ENCODE results near the gene SUZ12. TPM values are rescaled to one million over a fixed set of nuclear protein-coding genes. Genes with fewer than 3 reads are reported as not detected.

Gene SUZ12
- total and polyA plus RNA-seq, 9 of the 15 experiments (the other 6 are each of a cell fraction or from before 2014, with no cell fraction given): 19.5 to 64.3 (median 47.2) TPM

GRCh38 chr17:31915456-31916100 lies 21.2 kb upstream of the SUZ12 start (continued):
- TF ChIP-seq VEZF1 (CRISPR knock-in tag; IDR thresholded peaks at IDR 0.05) (no peak), HDAC6 (IDR thresholded peaks at IDR 0.05; ENCODE audit: low read depth, low read length) (no peak), HNRNPH1 (optimal IDR thresholded peaks at IDR 0.05; ENCODE audit: low read depth, low read length) (no peak), NFATC3 (IDR thresholded peaks at IDR 0.05) (no peak)

GRCh38 chr17:31916491-31917064 lies 20.2 kb upstream of the SUZ12 start:
- ATAC-seq (no peak), FAIRE-seq (no peak), DNase-seq (ENCODE audit: extremely low read depth in 1 of 4, low spot score in 3 of 4) (no peak)
- Histone ChIP-seq H3K9ac (ENCODE audit: insufficient read depth in 1 of 2, low read depth in 2 of 2, low read length in 2 of 2) (no peak overlapping the region), H3K4me1 (replicated peaks in 1 of 2; ENCODE audit: control insufficient read depth in 2 of 2, insufficient read depth in 2 of 2, low read length in 2 of 2) (no peaks in the 10 kb centered on the region; a peak in 1 of 5 replicates), H3K9me1 (ENCODE audit: control insufficient read depth, insufficient read depth, low read length) (no peaks in the 10 kb centered on the region), H3K4me3 (no peak overlapping the region), H3K36me3 (ENCODE audit: control insufficient read depth, insufficient read depth, low read length) (no peaks in the 10 kb centered on the region), H3K27ac (ENCODE audit: extremely low read depth, low read depth, low read length) (no peak overlapping the region), H3K4me2 (ENCODE audit: insufficient read depth, low read length) (no peak overlapping the region), H3K27me3 (ENCODE audit: control insufficient read depth in 2 of 2, insufficient read depth in 2 of 2, low read length in 2 of 2) (no peaks in the 10 kb centered on the region), H4K20me1 (replicated peaks; ENCODE audit: control insufficient read depth, insufficient read depth, low read length) (no peaks in the 10 kb centered on the region), H2AFZ (ENCODE audit: low read depth, low read length) (no peak overlapping the region), H3K79me2 (ENCODE audit: control insufficient read depth, insufficient read depth, low read length) (no peaks in the 10 kb centered on the region), H3K9me3 (replicated peaks; ENCODE audit: control insufficient read depth, insufficient read depth, low read depth, low read length) (no peaks in the 10 kb centered on the region)
- ChIA-PET CTCF (ENCODE audit: low intra/inter-chr PET ratio) (no interaction called here), POLR2A (no interaction called here)
- 94% methylated on average over 20 of the region's 36 CpGs for whole genome bisulfite sequencing (ENCODE audit: insufficient coverage, low coverage, missing lambda C conversion rate)
- no TSS peak for BruUV-seq (replicated peaks)
- intact Hi-C loops (cut with micrococcal nuclease) (no loop called here), in situ Hi-C loops (cut with MboI) (no loop called here)
- no peak for TF ChIP-seq HCFC1 (IDR thresholded peaks at IDR 0.05; ENCODE audit: low read depth, low read length)
- no peak for TF ChIP-seq CBX3 (IDR thresholded peaks at IDR 0.05; ENCODE audit: borderline replicate concordance in 1 of 2, low read length in 2 of 2)
- no peak for TF ChIP-seq MTA1 (IDR thresholded peaks at IDR 0.05; ENCODE audit: borderline replicate concordance)
- TF ChIP-seq TAF7 (tag; IDR thresholded peaks at IDR 0.05): no peak
- no peak for TF ChIP-seq ILK (tag; IDR thresholded peaks at IDR 0.05; ENCODE audit: borderline replicate concordance, low read depth)
- no peak for TF ChIP-seq GABPB1 (CRISPR knock-in tag; IDR thresholded peaks at IDR 0.05)

Data from K562 (cell line).